Kidney epithelial cell (primary cell): ENCODE measurements around the gene ABAT. TPM values are rescaled to one million over a fixed set of nuclear protein-coding genes. Genes with fewer than 3 reads are reported as not detected.

Experiments used
- DNase-seq: peaks from one replicate; pipeline ENCODE4 v3.0.0-alpha.2; 2010; ENCODE audit warnings: low read depth
- H3K27me3 ChIP-seq: 2 replicates; pipeline ENCODE4 v1.6.0; 2011; ENCODE audit warnings: low read length; ENCODE audit not compliant: control insufficient read depth, insufficient read depth
- H3K36me3 ChIP-seq: 2 replicates; pipeline ENCODE4 v1.5.1; 2011; ENCODE audit warnings: low read length; ENCODE audit not compliant: control insufficient read depth, insufficient read depth
- H3K4me3 ChIP-seq: 2 replicates; pipeline ENCODE4 v1.5.1; 2011; ENCODE audit warnings: low read depth, mild to moderate bottlenecking, control low read depth, low read length
- CTCF ChIP-seq: IDR thresholded peaks from 2 replicates; pipeline ENCODE4 v1.5.1; 2011; ENCODE audit warnings: mild to moderate bottlenecking, moderate library complexity, low read length, control low read depth, inconsistent platforms; ENCODE audit not compliant: insufficient read depth, poor library complexity, severe bottlenecking
- total RNA-seq: library from RNA; depleted of rRNA; stranded (reverse); fragments of >200 nt; gene quantifications from 2 replicates; pipeline ENCODE4 v1.2.3, GENCODE V29; 2015

The ABAT gene
- total RNA-seq, 1 donor from 2014 or later: 7.5 TPM

- Histone ChIP-seq H3K36me3 (no peaks in the 10 kb centered on the region), H3K27me3 (no peaks in the 10 kb centered on the region), H3K4me3 (no peak overlapping the region)
- DNase-seq: no peak
- TF ChIP-seq CTCF: no peak
Observed at GRCh38 chr16:8689686-8690085, 15.3 kb downstream of the ABAT start.

DNA sequence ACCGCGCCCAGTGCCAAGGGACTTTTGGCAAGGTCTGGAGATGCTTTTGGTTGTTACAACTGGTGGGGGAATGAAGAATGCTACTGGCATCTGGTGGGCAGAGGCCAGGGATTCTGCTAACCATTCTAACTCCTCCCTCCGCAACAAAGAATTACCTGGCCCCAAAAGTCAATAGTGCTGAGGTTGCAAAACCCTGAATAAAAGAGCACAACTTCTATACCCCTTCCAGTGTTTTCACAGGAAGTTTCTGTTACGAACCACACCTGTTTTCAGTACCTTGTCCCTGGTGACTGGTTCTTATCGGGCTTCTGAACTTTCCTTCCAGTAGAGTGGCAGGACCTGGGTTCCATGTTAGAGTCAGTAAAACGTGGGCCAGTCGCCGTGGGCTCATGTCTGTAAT lies 17.3 kb downstream of the ABAT start:
- Histone ChIP-seq H3K27me3 (no peaks in the 10 kb centered on the region), H3K36me3 (no peaks in the 10 kb centered on the region), H3K4me3 (no peak overlapping the region)
- no peak for DNase-seq
- no peak for TF ChIP-seq CTCF

GRCh38 chr16:8694795-8695728 lies 20.6 kb downstream of the ABAT start:
- Histone ChIP-seq H3K4me3 (no peak overlapping the region), H3K27me3 (no peaks in the 10 kb centered on the region), H3K36me3 (no peaks in the 10 kb centered on the region)
- DNase-seq: no peak
- TF ChIP-seq CTCF: no peak

- Histone ChIP-seq H3K36me3 (no peaks in the 10 kb centered on the region), H3K27me3 (no peaks in the 10 kb centered on the region), H3K4me3 (no peak overlapping the region)
- TF ChIP-seq CTCF: no peak
- no peak for DNase-seq
Observed at GRCh38 chr16:8696880-8697279, 22.5 kb downstream of the ABAT start.

DNA sequence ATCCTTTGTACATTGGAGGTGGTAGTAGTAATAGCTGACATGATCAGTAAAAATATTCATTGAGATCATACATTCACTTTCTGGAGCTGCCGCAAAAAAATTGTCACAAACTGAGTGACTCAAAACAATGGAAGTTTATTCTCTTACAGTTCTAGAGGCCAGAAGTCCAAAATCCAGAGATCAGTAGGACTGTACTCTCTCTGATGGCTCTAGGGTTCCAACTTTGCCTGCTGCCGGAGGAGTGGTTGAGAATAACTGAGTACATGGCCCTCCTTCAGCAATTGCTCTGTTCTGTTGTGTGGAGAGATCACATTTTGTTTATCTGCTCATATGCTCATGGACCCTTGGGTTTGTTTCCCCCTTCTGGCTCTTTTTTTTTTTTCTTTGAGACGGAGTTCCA lies 23.5 kb downstream of the ABAT start:
- TF ChIP-seq CTCF: no peak
- Histone ChIP-seq H3K27me3 (no peaks in the 10 kb centered on the region), H3K4me3 (no peak overlapping the region), H3K36me3 (no peaks in the 10 kb centered on the region)
- DNase-seq: no peak

DNA sequence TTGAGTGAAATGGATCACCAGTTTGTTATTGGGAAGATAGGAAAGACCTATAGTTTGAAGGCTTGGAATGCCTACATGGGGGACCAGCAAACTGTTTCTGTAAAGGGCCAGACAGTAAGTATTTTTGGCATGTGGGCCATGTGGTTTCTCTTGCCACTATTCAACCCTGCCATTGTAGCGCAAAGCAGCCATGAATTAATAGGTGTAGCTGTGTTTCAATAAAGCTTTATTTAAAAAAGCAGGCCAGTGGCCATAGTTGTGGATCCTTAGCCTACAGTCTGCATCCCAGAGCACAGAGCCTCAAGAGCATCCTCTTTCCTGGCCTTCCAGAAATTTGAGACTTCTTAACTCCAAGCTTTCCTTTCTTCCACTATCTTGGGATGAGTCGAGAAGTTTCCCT lies 29.3 kb downstream of the ABAT start:
- H3K36me3 ChIP-seq: no peaks in the 10 kb centered on the region
- no peak overlapping the region for H3K4me3 ChIP-seq
- no peak for DNase-seq
- H3K27me3 ChIP-seq: no peaks in the 10 kb centered on the region
- no peak for TF ChIP-seq CTCF
